ENCODE data around the gene NALCN.

Gene NALCN

DNA sequence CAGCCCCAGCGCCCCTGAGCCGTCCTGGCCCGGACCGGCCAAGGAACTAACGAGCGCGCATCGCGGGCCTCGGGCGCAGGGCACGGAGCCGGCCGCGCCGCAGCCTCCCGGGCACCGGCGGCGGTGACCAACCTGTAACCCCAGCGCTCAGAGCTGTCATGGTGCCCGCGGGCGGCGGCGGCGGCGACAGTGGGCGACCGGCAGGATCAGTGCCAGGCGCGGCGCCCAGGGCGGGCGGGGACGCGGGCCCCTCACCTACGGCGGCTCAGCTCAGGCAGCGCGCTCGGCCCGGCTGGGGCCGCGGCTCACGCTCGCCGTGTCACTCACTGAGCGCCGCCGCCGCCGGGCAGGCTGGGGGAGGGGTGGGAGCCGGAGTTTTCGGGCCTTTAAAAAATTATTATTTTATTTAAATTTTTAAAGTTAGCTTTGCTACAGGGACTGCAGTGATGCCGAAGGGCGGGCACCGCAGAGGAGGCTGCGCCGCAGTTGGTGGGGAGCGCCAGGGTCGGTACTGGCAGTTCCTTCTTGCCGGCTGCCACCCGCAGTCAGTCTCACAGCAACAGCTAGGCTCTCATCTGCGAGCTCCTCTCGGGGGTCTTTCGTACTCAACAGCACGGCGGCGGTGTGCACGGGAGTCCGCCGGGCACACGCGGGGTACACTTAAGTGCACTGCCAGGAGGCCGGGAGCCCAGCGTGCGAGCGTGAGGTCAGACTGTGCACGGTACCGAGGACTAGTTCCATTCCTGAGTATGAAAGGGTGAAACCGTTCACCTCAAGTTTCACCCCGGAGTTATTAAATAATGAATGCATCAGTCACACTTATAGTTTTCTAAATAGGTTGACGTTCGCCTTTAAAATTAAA, at the start of gene NALCN:
Gene NALCN (minus strand): TSS at position 328 of the 862 bp plus-strand sequence. CDS start 17,382 bp downstream, outside the sequence.
- peak; percentile 64 for DNase-seq (ENCODE audit: low spot score)

DNA sequence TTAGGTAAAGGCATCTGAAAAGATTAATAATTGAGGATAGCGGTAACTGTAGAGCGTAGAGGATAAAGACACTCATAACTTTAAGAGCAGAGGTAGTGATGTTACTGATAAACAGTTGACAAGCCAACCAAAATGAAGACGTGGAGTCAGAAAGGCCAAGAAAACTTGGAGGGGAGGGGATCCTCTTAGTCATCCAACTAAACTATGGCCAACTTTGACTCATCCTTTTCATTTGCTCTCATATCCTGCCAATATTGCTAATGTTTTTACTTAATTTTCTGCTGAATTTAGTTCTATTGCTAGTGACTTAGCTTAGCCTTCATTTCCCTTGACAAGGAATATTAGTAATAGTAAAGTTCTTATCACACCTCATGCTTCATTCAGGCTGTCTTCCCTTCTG, 49.6 kb upstream of the NALCN start:
- DNase-seq (ENCODE audit: low spot score): no peak

DNA sequence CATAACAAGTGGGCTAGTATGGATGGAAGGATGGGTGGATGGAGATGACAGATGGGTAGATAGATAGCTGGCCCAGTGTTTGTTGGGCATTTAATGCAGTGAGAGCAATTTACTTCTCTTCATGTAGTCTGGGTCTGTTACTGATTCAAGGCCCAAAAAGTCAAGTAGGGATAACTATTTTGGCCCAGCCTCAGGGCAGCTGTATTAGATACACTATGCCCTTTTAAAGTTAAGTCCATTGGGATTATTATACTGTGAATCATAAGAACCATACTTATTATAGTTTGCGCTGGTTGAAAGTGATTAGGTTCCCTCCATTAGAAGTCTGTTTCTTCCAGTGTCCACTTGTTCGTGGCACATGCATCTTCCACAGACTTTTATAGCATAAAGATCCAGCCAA, 40.9 kb upstream of the NALCN start:
- DNase-seq (ENCODE audit: low spot score): no peak

DNA sequence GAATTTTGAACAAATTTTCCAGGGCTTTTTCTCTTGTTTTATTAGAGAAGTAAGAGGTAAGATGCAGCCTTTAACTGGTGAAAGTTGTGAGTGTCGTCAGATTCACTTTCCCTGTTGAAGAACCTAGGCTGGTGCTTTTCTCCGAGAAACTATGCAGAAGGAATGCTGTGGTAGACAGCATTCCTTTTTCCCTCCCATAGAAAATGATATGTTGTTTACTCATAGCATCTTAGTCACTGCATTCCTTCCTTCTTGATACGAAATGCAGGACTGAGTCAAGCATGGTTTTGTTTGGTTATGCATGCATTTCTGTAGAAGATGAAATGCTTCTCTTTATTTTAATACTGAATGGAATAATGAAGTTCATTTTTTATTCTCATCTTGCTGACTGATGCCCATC, 39.6 kb upstream of the NALCN start:
- no peak for DNase-seq (ENCODE audit: low spot score)

DNA sequence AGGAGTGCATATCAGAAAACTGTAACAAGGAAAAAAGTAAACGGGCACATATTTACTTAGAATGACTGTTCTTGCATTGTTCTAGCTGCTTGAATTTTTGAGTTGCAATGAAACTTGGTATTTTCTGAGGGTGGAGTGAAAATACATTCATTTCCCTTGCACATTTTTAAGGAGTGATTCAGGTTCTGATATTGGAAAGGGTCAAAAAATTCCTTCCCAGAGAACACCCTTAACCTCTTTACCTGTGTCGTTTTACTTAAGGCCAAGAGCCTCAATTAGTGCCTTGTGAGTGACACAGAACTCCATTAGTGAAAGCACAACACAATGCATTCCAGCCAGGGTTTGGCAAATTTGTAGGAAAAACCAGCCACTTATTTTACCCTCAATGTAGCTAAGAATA, 38.5 kb upstream of the NALCN start:
- DNase-seq (ENCODE audit: low spot score): no peak

DNA sequence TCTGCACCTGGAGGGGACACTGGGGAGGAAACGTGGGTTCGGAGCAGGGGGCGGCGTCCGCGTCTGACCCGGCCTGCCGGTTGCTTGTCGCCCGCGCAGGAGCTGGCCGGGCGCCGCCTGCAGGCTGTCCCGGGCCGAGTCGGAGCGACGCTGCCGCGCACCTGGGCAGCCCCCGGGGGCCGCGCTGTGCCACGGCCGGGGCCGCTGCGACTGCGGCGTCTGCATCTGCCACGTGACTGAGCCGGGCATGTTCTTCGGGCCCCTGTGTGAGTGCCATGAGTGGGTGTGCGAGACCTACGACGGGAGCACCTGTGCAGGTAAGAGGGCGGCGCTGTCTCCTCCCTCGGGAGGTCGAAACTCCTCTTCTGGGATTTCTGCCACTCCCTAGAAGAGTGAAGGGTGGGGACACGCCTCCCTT, 37.5 kb upstream of the NALCN start:
- peak; percentile 39 for DNase-seq (ENCODE audit: low spot score)

DNA sequence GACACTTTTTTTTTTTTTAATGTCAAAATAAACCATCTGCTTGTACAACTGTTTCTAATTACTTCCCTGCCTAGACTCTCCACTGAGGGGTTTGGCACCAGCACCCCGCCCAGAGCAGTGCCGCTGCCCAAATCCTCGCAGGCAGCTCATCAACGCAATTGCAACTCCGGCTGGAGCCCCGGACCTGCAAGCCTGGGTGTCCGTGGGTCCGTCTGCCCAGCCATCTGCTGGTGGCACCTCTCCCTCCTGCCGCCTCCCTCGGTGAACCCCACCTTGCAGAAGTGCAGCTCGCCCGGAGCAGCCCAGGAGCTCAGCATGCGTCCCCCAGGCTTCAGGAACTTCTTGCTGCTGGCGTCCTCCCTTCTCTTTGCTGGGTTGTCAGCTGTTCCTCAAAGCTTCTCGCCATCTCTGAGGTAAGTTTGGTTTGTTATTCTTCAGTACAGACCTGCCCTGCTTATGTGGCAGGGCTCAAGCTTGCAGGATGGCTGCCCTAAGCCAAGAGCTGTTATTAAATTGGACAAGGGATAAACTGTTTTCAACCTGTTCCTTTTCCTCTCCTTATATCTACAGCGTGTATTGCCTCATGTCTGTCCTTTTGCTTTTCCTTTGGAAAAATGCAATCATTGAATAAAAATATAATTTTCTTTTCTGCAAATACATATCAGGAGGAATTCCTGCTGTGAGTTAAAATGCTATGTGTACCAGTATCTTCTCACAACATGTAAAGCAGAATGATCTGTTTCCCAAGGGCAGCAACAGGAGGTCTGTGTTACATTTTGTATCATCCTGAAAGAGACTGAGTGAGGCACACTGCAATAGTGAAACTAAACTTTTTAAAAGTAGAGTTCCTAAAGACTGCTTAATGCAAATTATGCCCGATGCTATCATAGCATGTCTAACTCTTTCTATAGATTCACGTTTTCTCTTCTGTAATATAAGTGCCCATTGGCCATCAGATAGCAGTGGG, 36.5 kb upstream of the NALCN start, which contains the start of gene ITGBL1:
Gene ITGBL1 (plus strand): TSS at position 157 of the 967 bp plus-strand sequence. CDS start 159 bp downstream, at position 316.
- no peak for DNase-seq (ENCODE audit: low spot score)

DNA sequence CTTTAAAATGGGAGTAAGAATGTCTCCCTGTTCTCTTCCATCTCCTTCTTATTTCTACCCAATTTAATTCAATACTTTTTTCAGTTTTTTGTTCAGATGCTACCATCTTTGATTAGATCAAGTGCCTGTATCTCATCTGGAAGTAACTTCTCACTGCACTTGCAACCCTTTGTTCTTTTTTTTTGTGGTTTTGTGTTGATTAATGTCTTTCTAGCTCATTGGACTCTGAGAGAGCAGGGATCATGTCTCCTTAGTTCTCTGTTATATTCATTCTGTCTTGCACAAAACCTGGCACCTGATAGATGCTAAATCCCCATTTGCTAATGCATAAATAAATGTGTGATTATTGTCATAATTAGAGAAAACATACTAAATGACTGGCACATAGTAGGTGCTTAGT, 35.3 kb upstream of the NALCN start:
- DNase-seq (ENCODE audit: low spot score): no peak

DNA sequence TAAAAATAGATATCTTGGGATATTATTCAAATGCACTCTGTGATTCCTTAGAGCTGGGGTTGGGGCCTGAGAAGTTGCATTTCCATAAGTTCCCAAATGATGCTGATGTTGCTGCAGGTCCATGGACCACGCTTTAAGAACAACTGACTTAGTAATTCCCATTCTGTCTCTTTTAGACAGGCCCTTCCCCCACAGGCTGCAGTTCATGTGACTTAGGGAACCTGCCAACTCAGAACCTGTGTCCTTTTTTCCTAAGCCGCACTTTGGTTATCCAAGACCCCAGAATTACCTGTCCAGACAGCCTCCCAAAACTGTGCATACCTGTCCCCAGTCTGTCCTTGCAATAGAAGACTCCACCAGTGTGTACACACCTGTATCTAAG, 34.4 kb upstream of the NALCN start:
- DNase-seq (ENCODE audit: low spot score): no peak

DNA sequence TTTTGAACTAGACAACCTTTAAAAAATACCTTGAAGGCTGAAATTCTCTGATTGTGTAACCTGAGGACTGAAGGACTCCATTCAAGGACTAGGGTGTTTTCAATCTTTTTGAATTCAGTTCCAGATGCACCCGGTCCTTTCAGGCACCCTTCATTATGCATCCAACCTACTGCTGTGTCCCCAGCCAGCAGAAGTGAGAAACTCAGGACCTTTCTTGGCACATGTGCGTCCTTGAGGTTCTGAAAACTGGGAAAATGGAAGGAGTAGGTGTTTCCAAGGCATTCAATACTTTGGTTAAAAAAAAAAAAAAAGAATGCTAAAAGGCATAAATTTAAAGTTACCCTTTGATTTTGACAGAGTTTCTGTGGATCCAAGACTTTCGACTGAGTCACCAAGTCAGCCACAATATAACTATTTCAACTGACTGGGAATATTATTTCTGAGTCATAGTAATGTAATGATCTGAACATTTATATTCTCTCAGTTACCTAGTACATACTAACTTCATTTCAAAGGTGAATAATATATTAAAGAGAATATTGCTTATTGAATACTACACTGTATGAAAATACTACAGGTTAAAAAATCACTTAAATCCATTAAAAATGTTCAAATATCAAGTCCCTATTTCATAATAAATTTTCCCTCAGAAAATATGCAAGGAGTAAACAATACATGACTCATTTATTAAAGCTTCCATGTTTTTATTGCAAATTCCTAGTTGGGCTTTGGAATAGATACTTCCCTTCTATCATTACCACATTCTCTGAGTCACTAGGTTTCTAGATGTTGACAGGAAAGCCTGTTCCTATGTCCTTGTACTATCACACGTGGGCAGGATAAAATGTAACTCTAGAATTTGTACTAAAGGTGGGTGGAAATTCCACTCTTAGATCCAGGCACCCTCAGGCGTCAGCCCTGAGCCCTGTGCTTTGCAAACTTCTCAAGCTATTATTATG, 33.8 kb upstream of the NALCN start:
- no peak for DNase-seq (ENCODE audit: low spot score)

DNA sequence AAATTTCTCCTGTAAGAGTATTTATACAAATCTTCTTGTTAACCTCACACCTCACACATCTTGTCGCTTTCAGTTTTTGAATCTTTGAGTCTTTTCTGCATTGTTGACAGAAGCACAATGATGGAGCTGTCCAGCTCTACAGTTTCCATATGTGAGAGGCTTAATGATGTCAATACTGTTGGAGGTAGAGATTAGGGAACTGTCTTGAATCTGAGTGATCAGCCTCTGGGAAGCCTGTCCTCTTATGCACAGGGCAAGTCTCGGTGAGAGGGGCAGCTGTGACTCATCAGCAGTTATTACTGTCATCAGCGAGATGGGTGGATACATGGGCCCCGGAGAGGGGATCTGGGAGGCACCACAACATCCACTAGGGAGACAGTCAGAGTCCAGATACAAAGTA, 31.5 kb upstream of the NALCN start:
- DNase-seq (ENCODE audit: low spot score): no peak

DNA sequence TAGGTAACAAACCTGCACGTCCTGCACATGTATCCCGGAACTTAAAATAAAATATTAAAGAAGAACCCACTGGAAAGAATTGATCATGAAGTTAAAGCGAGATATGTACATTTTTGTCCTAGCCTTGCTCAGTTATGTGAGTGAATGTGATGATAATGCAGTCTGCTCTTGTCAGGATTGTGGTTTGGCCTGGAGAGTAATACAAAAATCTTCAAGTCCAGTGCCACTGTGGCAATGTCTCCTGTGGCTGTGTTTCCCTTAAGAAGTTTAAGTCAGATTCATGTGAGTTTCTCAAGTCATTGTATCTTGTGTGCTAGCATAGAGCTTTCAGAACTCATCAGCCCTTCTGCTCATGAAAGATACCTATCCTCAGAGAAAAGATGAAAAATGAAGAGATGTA, 18.2 kb upstream of the NALCN start:
- DNase-seq (ENCODE audit: low spot score): no peak

DNA sequence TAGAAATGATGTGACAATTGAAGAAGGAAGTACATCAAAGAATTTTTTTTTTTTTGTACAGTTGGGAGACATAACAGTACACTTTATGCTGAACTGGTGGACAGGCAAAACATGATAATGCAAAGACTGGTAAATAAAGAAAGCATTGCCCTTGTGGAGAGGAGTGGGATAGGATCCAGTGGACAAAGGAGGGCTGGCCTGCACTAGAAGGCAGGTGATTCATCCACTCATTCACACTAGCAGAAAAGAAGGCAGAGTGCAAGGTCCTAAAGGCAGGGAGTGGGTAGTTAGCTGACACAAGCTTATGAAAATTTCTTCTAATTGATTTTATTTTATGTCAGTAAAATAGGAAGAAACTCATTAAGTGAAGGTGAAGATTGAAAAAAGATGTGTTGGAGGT, 17.6 kb upstream of the NALCN start:
- no peak for DNase-seq (ENCODE audit: low spot score)

DNA sequence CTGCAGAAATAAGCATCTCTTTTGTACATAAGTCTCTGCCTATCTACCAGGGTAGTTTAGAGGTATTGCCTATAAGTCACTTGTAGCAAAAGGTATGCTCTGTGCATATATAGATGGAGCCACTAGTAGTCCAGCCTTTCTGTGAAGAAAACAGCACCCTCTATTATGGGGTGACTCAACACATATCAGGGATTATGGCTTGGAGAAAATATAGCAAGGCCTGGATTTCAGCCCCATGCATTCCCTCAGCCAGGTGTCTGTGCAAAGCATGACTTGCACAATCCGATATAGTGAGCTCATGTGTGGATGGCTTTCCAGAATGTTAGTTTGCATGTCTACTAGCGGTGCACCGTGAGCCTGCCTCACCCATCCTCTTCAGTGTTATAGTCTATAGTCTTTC, 13.4 kb upstream of the NALCN start:
- DNase-seq (ENCODE audit: low spot score): no peak

DNA sequence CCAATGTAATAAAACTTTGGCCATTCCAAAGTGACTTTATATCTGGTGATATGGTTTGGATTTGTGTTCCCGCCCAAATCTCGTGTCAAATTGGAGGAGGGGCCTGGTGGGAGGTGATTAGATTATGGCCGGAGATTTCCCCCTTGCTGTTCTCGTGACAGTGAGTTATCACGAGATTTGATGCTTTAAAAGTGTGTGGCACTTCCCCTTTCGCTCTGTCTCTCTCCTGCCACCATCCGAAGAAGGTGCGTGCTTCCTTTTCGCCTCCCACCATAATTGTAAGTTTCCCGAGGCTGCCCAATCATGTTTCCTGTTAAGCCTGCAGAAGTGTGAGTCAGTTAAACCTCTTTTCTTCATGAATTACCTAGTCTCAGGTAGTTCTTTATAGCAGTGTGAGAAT, 9.3 kb upstream of the NALCN start:
- no peak for DNase-seq (ENCODE audit: low spot score)

DNA sequence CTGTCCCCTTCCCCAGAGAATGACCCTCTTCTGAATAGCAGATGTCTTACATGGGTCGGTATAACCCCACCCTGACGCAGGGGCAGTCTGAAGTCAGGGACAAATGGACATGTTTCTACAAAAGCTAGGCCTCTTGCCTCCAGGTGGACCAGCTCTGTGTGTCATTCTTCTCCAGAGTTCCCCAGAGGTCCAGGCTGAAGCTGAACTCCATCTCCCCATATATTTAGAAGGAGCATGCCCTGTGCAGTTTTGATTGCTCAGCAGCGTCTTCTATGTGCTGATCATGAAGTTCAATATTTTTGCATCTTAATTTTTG, 8.8 kb upstream of the NALCN start:
- no peak for DNase-seq (ENCODE audit: low spot score)

DNA sequence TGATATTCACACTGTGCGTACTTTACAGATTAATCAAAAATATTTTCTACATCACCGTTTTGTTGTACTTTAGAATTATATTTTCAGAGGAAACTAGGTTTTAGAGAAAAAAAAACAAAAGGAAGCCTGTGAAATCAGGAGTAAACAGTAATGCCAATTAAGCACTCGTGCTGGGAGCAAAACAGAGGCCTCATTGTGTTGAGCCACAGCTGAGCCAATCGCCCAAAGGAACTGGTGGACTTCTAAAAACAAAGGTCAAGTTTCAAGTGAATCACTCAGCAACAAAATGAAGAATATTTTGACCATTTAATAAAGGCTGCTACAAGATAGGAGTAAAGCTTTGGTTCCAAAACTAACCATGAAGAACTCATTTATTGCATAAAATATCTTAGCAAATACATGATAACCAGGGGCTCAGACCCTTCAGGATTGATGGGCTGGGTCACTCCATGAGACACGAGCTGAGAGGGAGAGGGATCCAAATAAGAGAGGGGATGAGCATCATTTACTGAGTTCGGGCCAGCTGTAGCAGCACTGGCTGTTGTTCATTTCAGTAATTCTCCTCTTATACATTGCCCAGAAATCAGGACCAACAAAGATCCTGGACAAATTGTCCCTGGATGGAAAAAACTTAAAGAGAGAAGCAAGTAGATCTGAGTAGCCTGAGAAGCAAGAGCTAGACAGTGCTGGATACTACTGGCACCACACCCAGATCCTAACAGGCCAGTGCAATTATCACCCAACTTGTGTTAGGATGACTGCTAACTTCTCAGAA, 8.3 kb upstream of the NALCN start:
- no peak for DNase-seq (ENCODE audit: low spot score)

DNA sequence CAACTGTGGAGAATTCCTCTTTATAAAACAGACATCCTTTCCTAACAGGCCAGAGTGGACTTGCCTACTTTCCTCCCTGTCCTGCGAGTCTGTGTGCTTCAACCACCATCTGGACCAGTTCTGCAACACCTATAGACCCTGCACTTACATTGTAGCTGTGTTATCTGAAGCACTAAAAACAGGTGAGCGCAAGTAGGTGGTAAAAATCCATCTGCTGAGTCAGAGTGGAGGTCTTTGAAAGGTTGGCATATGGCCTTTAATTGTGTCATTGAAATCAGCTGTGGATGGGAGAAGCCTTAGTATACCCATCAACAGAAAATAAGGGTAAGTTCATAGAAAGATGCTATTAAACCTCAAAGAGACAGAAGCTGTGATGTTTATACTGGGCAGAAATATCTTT, 7.6 kb upstream of the NALCN start:
- DNase-seq (ENCODE audit: low spot score): no peak

DNA sequence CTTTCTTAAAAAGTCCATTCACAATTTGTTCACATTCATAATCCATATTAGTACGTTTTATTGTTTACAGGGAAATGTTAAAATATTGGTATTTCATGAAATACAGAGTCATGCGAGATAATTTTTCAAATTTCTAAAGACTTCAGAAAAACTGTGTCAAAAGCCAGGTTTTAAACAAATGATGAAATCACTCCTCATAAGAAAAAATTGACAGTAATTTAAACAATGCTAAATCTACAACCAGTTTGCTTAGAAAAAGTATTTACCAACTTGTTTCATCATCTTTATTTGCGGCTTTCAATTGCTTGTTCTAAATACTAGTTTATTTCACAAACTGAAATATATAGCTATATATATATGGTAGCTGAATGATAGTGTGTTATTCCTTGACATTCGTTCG, 1.2 kb upstream of the NALCN start:
- DNase-seq (ENCODE audit: low spot score): no peak

DNA sequence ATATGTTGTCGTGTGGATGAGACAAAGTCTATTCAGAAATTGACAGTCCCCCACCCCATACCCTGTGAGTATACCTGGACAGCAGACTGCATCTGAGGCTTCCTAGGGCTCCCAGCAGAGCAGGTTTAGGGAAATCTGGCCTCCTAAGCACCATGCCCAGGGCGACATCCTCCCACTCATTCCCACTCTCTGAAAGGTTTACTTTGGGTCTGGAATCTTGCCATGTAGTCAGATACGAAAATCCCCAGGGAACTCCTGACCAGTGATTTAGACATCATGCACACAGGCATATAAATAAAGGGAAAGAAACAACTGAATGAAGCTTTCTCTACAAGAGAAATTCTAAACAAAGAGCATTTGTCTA, 717 bp upstream of the NALCN start:
- no peak for DNase-seq (ENCODE audit: low spot score)
